Activated naive CD8-positive, alpha-beta T cell treated with anti-CD3 and anti-CD28 coated beads, Interleukin-2, amount 50 U/mL, for 24 hours (primary cell): ENCODE results near the gene SMAGP.
"Not testable (repeated sequence)": the region's sequence is repeated elsewhere in the genome, so short reads cannot be mapped to it uniquely, and the experiment has no call there.

Experiments used
- ATAC-seq: fragments of 150-1000 bp; cut with Tn5 transposase; one replicate; pipeline ENCODE4 v1.10.0; 2021
- DNase-seq: peaks from one replicate; pipeline ENCODE4 v3.0.0; 2021
- H3K27ac Mint-ChIP-seq: one replicate; pipeline ENCODE4 v1.8.0; 2021; ENCODE audit warnings: mild to moderate bottlenecking, mixed read lengths
- H3K27me3 Mint-ChIP-seq: one replicate; pipeline ENCODE4 v1.8.0; 2021; ENCODE audit warnings: mixed read lengths
- H3K36me3 Mint-ChIP-seq: one replicate; pipeline ENCODE4 v1.8.0; 2021; ENCODE audit warnings: low read depth, mixed read lengths
- H3K4me1 Mint-ChIP-seq: one replicate; pipeline ENCODE4 v1.8.0; 2021; ENCODE audit warnings: mixed read lengths
- H3K4me3 Mint-ChIP-seq: one replicate; pipeline ENCODE4 v1.8.0; 2021; ENCODE audit warnings: mild to moderate bottlenecking, moderate library complexity, mixed read lengths
- H3K9me3 Mint-ChIP-seq: one replicate; pipeline ENCODE4 v1.8.0; 2021; ENCODE audit warnings: mixed read lengths

SMAGP gene

GRCh38 chr12:51281202-51281924, 11.1 kb upstream of the SMAGP start:
- peaks cover 9% of the 10 kb centered on the region for H3K4me1 Mint-ChIP-seq
- H3K9me3 Mint-ChIP-seq, result no peaks in the 10 kb centered on the region
- DNase-seq (no peak), ATAC-seq (no peak)
- no peak overlapping the region for H3K27ac Mint-ChIP-seq
- H3K27me3 Mint-ChIP-seq, result no peaks in the 10 kb centered on the region
- no peak overlapping the region for H3K4me3 Mint-ChIP-seq
- peaks cover 14% of the 10 kb centered on the region for H3K36me3 Mint-ChIP-seq

- no peak overlapping the region for H3K4me3 Mint-ChIP-seq
- ATAC-seq (peak; percentile 7), DNase-seq (no peak)
- H3K4me1 Mint-ChIP-seq, result peaks cover 12% of the 10 kb centered on the region
- no peak overlapping the region for H3K27ac Mint-ChIP-seq
- H3K36me3 Mint-ChIP-seq, result no peaks in the 10 kb centered on the region
- H3K27me3 Mint-ChIP-seq, result no peaks in the 10 kb centered on the region
- no peaks in the 10 kb centered on the region for H3K9me3 Mint-ChIP-seq
Measured at GRCh38 chr12:51275088-51275487, 4.9 kb upstream of the SMAGP start.

- peaks cover 13% of the 10 kb centered on the region for H3K4me1 Mint-ChIP-seq
- not testable (repeated sequence) for ATAC-seq, H3K4me3 Mint-ChIP-seq, H3K27me3 Mint-ChIP-seq, DNase-seq, H3K9me3 Mint-ChIP-seq, H3K27ac Mint-ChIP-seq, H3K36me3 Mint-ChIP-seq
Measured at GRCh38 chr12:51272810-51273209, 2.6 kb upstream of the SMAGP start.

GRCh38 chr12:51270951-51271518, 820 bp upstream of the SMAGP start:
- Mint-ChIP-seq H3K9me3 (no peaks in the 10 kb centered on the region), H3K27me3 (peaks cover 8% of the 10 kb centered on the region), H3K27ac (peak overlapping the region; percentile 77), H3K4me3 (peak overlapping the region; percentile 84), H3K4me1 (peaks cover 16% of the 10 kb centered on the region), H3K36me3 (no peaks in the 10 kb centered on the region)
- ATAC-seq (peak; percentile 47), DNase-seq (no peak)

GRCh38 chr12:51269174-51270066, 795 bp downstream of the SMAGP start:
- no peaks in the 10 kb centered on the region for H3K9me3 Mint-ChIP-seq
- ATAC-seq (peak; percentile 64), DNase-seq (peak; percentile 70)
- H3K36me3 Mint-ChIP-seq, result no peaks in the 10 kb centered on the region
- no peak overlapping the region for H3K27ac Mint-ChIP-seq
- peaks cover 28% of the 10 kb centered on the region for H3K4me1 Mint-ChIP-seq
- H3K4me3 Mint-ChIP-seq, result peak overlapping the region; percentile 74
- H3K27me3 Mint-ChIP-seq, result peaks cover 8% of the 10 kb centered on the region

GRCh38 chr12:51265024-51265423, 5.2 kb downstream of the SMAGP start:
- Mint-ChIP-seq H3K36me3 (no peaks in the 10 kb centered on the region), H3K27ac (no peak overlapping the region), H3K4me1 (peaks cover 28% of the 10 kb centered on the region), H3K4me3 (peak overlapping the region; percentile 28), H3K27me3 (peaks cover 8% of the 10 kb centered on the region), H3K9me3 (no peaks in the 10 kb centered on the region)
- no peak for DNase-seq
- ATAC-seq, result peak; percentile 86

GRCh38 chr12:51264297-51264696, 5.9 kb downstream of the SMAGP start:
- peaks cover 5% of the 10 kb centered on the region for H3K27me3 Mint-ChIP-seq
- no peaks in the 10 kb centered on the region for H3K36me3 Mint-ChIP-seq
- H3K27ac Mint-ChIP-seq, result no peak overlapping the region
- DNase-seq, result no peak
- H3K9me3 Mint-ChIP-seq, result no peaks in the 10 kb centered on the region
- peaks cover 25% of the 10 kb centered on the region for H3K4me1 Mint-ChIP-seq
- H3K4me3 Mint-ChIP-seq, result no peak overlapping the region
- ATAC-seq, result no peak

- ATAC-seq (no peak), DNase-seq (no peak)
- no peaks in the 10 kb centered on the region for H3K27me3 Mint-ChIP-seq
- no peak overlapping the region for H3K27ac Mint-ChIP-seq
- no peak overlapping the region for H3K4me3 Mint-ChIP-seq
- H3K9me3 Mint-ChIP-seq, result no peaks in the 10 kb centered on the region
- H3K4me1 Mint-ChIP-seq, result peaks cover 25% of the 10 kb centered on the region
- H3K36me3 Mint-ChIP-seq, result no peaks in the 10 kb centered on the region
Measured at GRCh38 chr12:51263341-51263740, 6.9 kb downstream of the SMAGP start.

- no peak overlapping the region for H3K27ac Mint-ChIP-seq
- no peaks in the 10 kb centered on the region for H3K27me3 Mint-ChIP-seq
- H3K4me1 Mint-ChIP-seq, result peaks cover 25% of the 10 kb centered on the region
- no peaks in the 10 kb centered on the region for H3K36me3 Mint-ChIP-seq
- no peak overlapping the region for H3K4me3 Mint-ChIP-seq
- no peaks in the 10 kb centered on the region for H3K9me3 Mint-ChIP-seq
- DNase-seq (no peak), ATAC-seq (no peak)
Measured at GRCh38 chr12:51262758-51263177, 7.4 kb downstream of the SMAGP start.

- not testable (repeated sequence) for H3K27me3 Mint-ChIP-seq, H3K36me3 Mint-ChIP-seq, H3K27ac Mint-ChIP-seq
Measured at GRCh38 chr12:51259600-51259999, 10.6 kb downstream of the SMAGP start.

GRCh38 chr12:51254536-51254935, 15.7 kb downstream of the SMAGP start:
- no peaks in the 10 kb centered on the region for H3K4me1 Mint-ChIP-seq
- no peaks in the 10 kb centered on the region for H3K27me3 Mint-ChIP-seq
- no peak overlapping the region for H3K27ac Mint-ChIP-seq
- no peak overlapping the region for H3K4me3 Mint-ChIP-seq
- H3K36me3 Mint-ChIP-seq, result no peaks in the 10 kb centered on the region
- DNase-seq (no peak), ATAC-seq (no peak)
- H3K9me3 Mint-ChIP-seq, result no peaks in the 10 kb centered on the region

More at GRCh38 chr12:51259600-51259999, 10.6 kb downstream of the SMAGP start:
- H3K4me3 Mint-ChIP-seq, H3K9me3 Mint-ChIP-seq, H3K4me1 Mint-ChIP-seq, DNase-seq, ATAC-seq: not testable (repeated sequence)

GRCh38 chr12:51253276-51253675, 16.9 kb downstream of the SMAGP start:
- Mint-ChIP-seq H3K4me3 (no peak overlapping the region), H3K4me1 (peaks cover 3% of the 10 kb centered on the region), H3K27ac (no peak overlapping the region), H3K9me3 (no peaks in the 10 kb centered on the region), H3K36me3 (peaks cover 1% of the 10 kb centered on the region), H3K27me3 (no peaks in the 10 kb centered on the region)
- DNase-seq (no peak), ATAC-seq (no peak)

GRCh38 chr12:51247523-51248206, 22.6 kb downstream of the SMAGP start:
- Mint-ChIP-seq H3K27me3 (no peaks in the 10 kb centered on the region), H3K4me1 (peaks cover 41% of the 10 kb centered on the region), H3K27ac (no peak overlapping the region), H3K4me3 (no peak overlapping the region), H3K9me3 (no peaks in the 10 kb centered on the region), H3K36me3 (peaks cover 18% of the 10 kb centered on the region)
- ATAC-seq, result no peak
- no peak for DNase-seq

- peak overlapping the region; percentile 42 for H3K4me3 Mint-ChIP-seq
Measured at GRCh38 chr12:51246254-51246853, 23.9 kb downstream of the SMAGP start.

More at GRCh38 chr12:51246254-51246853, 23.9 kb downstream of the SMAGP start:
- Mint-ChIP-seq H3K36me3 (peaks cover 28% of the 10 kb centered on the region), H3K27me3 (no peaks in the 10 kb centered on the region), H3K27ac (peak overlapping the region; percentile 90), H3K4me1 (peaks cover 45% of the 10 kb centered on the region), H3K9me3 (no peaks in the 10 kb centered on the region)
- DNase-seq (no peak), ATAC-seq (peak; percentile 42)
